WI38 (cell line): ENCODE results near the gene COL1A1.

Experiments
- H3K4me3 ChIP-seq: 2 replicates; pipeline ENCODE4 v1.5.1; 2011; ENCODE audit warnings: low read depth, mild to moderate bottlenecking, control low read depth, low read length
- TF ChIP-seq, protein P1 (sequence below): IDR thresholded peaks from 2 replicates; pipeline ENCODE4 v1.5.1; 2012; ENCODE audit warnings: low read depth, mild to moderate bottlenecking, control low read depth, low read length

COL1A1 gene

DNA sequence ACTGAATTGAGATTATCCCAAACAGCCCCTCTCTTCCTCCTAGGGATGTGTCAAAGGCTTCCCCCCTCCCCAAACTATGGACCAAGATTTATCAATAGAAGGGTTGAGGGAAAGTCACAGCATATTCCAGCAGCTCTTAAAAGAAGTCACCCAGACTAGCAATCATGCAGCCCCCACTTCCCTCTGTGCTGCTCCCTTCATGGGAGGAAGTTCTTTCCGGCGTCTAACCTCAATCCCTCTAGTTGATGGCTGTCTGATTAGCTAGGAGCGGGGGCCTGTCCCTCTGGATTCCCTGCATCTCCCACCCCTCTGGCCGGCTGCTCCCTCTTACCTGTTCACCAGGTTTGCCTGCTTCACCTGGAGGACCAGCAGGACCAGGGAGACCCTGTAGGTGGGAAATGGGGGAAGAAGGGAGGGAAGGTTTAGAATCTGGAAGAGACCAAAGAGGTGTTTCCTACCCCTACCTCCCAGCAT is 9.2 kb downstream of the COL1A1 start:
- H3K4me3 ChIP-seq = no peak overlapping the region

DNA sequence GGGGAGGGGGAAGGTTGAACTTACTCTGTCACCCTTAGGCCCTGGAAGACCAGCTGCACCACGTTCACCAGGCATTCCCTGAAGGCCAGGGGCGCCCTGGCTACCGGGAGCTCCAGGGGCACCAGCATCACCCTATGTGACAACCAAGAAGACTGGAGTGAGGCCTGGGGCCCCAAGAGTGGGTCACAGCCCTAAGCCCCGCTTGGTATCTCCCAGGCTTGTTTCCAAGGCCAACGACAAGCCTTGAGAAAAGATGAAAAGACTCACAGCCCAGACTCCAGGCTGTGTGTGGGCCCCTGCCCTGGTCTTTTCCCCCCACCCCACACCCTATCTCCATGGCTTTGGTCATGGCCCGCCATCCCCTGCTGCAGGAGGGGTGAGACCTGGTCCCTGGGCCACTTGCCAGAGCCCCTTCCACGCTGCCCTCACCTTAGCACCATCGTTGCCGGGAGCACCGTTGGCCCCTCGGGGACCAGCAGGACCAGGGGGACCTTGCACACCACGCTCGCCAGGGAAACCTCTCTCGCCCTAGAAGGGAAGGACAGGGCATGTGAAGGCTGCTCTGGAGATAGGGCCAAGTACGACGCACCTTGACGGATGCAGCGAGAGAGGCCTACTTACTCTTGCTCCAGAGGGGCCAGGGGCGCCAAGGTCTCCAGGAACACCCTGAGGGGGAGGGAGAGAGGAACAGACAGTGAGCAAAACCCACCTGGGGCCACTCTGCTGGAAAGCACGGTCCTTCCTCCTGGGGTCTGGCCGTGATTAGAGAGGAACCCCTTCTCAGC is 9.9 kb downstream of the COL1A1 start:
- TF ChIP-seq, protein P1, sequence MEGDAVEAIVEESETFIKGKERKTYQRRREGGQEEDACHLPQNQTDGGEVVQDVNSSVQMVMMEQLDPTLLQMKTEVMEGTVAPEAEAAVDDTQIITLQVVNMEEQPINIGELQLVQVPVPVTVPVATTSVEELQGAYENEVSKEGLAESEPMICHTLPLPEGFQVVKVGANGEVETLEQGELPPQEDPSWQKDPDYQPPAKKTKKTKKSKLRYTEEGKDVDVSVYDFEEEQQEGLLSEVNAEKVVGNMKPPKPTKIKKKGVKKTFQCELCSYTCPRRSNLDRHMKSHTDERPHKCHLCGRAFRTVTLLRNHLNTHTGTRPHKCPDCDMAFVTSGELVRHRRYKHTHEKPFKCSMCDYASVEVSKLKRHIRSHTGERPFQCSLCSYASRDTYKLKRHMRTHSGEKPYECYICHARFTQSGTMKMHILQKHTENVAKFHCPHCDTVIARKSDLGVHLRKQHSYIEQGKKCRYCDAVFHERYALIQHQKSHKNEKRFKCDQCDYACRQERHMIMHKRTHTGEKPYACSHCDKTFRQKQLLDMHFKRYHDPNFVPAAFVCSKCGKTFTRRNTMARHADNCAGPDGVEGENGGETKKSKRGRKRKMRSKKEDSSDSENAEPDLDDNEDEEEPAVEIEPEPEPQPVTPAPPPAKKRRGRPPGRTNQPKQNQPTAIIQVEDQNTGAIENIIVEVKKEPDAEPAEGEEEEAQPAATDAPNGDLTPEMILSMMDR = no peak
- H3K4me3 ChIP-seq = no peak overlapping the region

More for the DNA sequence above, 9.2 kb downstream of the COL1A1 start:
- TF ChIP-seq, protein P1 = no peak

DNA sequence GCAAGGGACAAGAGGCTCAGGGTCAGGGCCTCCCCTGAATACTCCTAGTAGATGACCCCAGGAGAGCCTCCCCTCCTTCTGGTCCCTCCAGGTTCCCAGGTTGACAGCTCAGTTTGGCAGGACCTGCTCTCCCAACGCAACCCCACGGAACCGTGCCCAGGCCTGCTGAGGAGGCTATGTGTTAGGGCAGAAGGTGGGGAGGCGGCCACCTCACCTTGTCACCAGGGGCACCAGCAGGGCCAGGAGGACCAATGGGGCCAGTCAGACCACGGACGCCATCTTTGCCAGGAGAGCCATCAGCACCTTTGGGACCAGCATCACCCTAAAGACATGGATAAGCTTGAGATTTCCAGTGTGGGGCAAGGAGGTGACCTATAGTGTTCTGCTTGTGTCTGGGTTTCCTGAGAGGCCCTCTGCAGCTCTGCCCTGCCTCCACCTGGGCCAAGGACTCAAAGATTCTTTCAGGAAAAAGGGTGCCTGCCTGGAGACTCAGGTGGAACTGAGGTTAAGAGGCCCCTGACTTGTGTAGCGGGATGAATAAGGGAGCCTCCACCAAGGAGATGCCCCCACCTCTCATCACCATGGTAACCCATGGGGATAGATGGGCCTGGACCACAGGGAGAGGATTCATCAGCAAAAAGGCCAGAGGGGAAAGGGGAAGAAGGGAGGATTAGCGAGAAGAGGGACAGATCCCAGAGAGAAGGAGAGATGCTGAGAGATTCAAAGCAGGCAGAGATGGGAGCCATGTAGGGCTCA is 10.7 kb downstream of the COL1A1 start:
- H3K4me3 ChIP-seq = no peak overlapping the region
- TF ChIP-seq, protein P1 = no peak

DNA sequence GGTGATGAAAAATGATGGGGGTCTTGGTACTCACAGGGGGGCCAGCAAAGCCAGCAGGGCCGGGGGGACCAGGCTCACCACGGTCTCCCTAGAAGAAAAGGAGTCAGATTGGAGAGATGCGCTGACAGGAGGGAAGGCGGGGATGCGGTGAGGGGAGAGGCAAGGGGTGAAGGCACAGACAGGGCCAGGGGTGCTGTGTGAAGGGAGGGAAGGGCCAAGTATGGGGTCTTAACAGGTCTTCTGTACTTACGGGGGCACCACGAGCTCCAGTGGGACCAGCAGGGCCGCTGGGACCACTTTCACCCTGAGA is 11.2 kb downstream of the COL1A1 start:
- TF ChIP-seq, protein P1 = no peak
- no peak overlapping the region for H3K4me3 ChIP-seq

DNA sequence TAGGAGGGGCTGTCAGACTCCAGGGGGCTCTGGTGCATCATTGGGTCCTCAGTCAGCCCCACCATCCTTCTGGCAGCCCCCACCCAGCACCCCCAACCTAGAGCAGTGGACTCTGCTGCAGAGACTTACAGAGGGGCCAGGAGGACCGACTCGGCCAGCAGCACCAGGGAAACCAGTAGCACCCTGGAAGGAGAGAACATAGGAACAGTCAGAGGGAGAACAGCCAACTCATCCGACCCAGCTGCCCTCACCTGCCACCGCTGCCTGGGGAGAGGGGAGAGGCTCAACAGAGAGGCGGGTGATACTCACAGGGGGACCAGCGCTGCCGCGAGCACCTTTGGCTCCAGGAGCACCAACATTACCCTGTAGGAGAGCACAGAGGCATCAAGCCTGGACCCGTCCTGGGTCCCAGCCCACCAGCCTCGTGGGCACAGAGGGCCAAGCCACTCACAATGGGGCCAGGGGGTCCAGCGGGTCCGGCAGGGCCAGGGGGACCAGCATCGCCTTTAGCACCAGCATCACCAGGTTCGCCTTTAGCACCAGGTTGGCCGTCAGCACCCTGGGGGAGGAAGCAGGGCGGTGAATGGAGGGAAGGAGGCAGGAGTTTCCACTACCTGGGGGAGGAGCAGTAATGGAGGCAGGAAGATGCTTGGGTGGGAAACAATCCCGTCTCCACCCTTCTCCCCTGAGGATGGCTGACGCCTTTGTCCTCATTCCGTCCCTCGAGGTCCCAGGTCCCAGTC is 11.7 kb downstream of the COL1A1 start:
- TF ChIP-seq, protein P1 = no peak
- no peak overlapping the region for H3K4me3 ChIP-seq

DNA sequence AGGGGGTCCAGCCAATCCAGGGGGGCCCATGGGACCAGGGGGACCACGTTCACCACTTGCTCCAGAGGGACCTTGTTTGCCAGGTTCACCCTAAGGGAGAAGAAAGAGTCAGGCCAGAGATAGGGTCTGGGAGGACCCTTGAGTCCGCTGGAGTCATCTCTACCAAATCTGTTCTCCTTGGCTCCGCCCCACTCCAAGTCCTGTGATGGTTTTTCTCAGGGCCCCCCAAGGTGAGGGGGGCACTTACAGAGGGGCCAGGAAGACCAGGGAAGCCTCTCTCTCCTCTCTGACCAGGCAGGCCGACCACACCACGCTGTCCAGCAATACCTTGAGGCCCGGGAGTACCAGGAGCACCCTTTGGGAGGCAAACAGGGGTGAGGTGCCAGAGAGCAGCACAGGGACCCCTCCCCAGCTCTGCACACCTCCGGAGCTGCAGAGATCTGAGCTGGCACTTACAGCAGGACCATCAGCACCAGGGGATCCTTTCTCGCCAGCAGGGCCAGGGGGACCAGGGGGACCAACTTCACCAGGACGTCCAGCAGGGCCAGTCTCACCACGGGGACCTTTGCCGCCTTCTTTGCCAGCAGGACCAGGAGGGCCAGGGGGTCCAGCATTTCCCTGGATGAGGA is 12.4 kb downstream of the COL1A1 start:
- TF ChIP-seq, protein P1 = no peak
- no peak overlapping the region for H3K4me3 ChIP-seq
